Neural cell (in vitro differentiated cells): ENCODE results near the gene PCSK7. TPM values are rescaled to one million over a fixed set of nuclear protein-coding genes. Genes with fewer than 3 reads are reported as not detected.

Source experiments
- H2AFZ ChIP-seq: fragments of 200-600, 300-800 bp; sonication (generic), shearing (Covaris generic); 2 replicates; pipeline ENCODE4 v1.6.0; 2014; ENCODE audit warnings: low read depth, mild to moderate bottlenecking, antibody characterized with exemption, low read length, moderate library complexity
- H3F3A ChIP-seq: fragments of 200-600 bp; shearing (Covaris generic); 2 replicates; pipeline ENCODE4 v1.6.1; 2016; ENCODE audit warnings: mild to moderate bottlenecking, moderate library complexity, mixed read lengths, antibody characterized with exemption, low read length; ENCODE audit not compliant: insufficient read depth, poor library complexity, severe bottlenecking
- H3K27ac ChIP-seq: fragments of 200-600, 300-800 bp; sonication (generic), shearing (Covaris generic); 2 replicates; pipeline ENCODE4 v1.5.1; 2014; ENCODE audit warnings: mild to moderate bottlenecking, low read length, moderate library complexity
- H3K27me3 ChIP-seq: fragments of 300-800, 200-600 bp; sonication (generic), shearing (Covaris generic); 2 replicates; pipeline ENCODE4 v1.6.0; 2014; ENCODE audit warnings: mild to moderate bottlenecking, low read depth, low read length, moderate library complexity; ENCODE audit not compliant: insufficient read depth
- H3K36me3 ChIP-seq: fragments of 300-800, 200-600 bp; sonication (generic), shearing (Covaris generic); 2 replicates; pipeline ENCODE4 v1.5.1; 2014; ENCODE audit warnings: mild to moderate bottlenecking, antibody characterized with exemption, low read length, moderate library complexity; ENCODE audit not compliant: insufficient read depth
- H3K4me2 ChIP-seq: fragments of 300-800, 200-600 bp; sonication (generic), shearing (Covaris generic); 2 replicates; pipeline ENCODE4 v1.6.0; 2014; ENCODE audit warnings: mild to moderate bottlenecking, low read length
- H3K4me3 ChIP-seq: fragments of 300-800, 200-600 bp; sonication (generic), shearing (Covaris generic); 2 replicates; pipeline ENCODE4 v1.5.1; 2014; ENCODE audit warnings: mild to moderate bottlenecking, low read length, moderate library complexity
- H3K79me2 ChIP-seq: fragments of 200-600 bp; shearing (Covaris generic); replicated peaks from 2 replicates; pipeline ENCODE4 v1.6.0; 2014; ENCODE audit warnings: mild to moderate bottlenecking, low read length, moderate library complexity; ENCODE audit not compliant: insufficient read depth
- H3K9ac ChIP-seq: fragments of 300-800, 200-600 bp; sonication (generic), shearing (Covaris generic); 2 replicates; pipeline ENCODE4 v1.6.1; 2016; ENCODE audit warnings: mild to moderate bottlenecking, low read length, mixed read lengths
- H3K9me2 ChIP-seq: fragments of 200-600 bp; shearing (Covaris generic); 2 replicates; pipeline ENCODE4 v1.6.1; 2016; ENCODE audit warnings: mild to moderate bottlenecking, low read length, mixed read lengths; ENCODE audit not compliant: insufficient read depth
- H3K9me3 ChIP-seq: fragments of 200-600, 300-800 bp; sonication (generic), shearing (Covaris generic); 2 replicates; pipeline ENCODE4 v1.6.1; 2016; ENCODE audit warnings: mild to moderate bottlenecking, mixed run types, low read length, moderate library complexity, mixed read lengths
- H4K20me1 ChIP-seq: fragments of 200-600 bp; shearing (Covaris generic); 2 replicates; pipeline ENCODE4 v1.6.1; 2016; ENCODE audit warnings: mild to moderate bottlenecking, mixed run types; ENCODE audit not compliant: insufficient read depth
- CTCF ChIP-seq: fragments of 450-650 bp; IDR thresholded peaks from 2 replicates; pipeline ENCODE4 v1.5.1; 2014; ENCODE audit warnings: antibody characterized with exemption, mild to moderate bottlenecking, moderate library complexity; ENCODE audit not compliant: poor library complexity, severe bottlenecking
- EP300 ChIP-seq: fragments of 450-650 bp; conservative IDR thresholded peaks from 2 replicates; pipeline ENCODE4 v1.6.1; 2014; ENCODE audit warnings: antibody characterized with exemption, mild to moderate bottlenecking, moderate library complexity; ENCODE audit not compliant: poor library complexity, severe bottlenecking
- EZH2 ChIP-seq: fragments of 200-600, 300-800 bp; shearing (Covaris generic), sonication (generic); IDR thresholded peaks from 2 replicates; pipeline ENCODE4 v1.6.1; 2014; ENCODE audit warnings: antibody characterized with exemption, low read length, borderline replicate concordance, mild to moderate bottlenecking; ENCODE audit not compliant: insufficient read depth, poor library complexity, severe bottlenecking
- MXI1 ChIP-seq: fragments of 450-650 bp; conservative IDR thresholded peaks from 2 replicates; pipeline ENCODE4 v1.6.1; 2014; ENCODE audit warnings: antibody characterized with exemption, mild to moderate bottlenecking; ENCODE audit not compliant: poor library complexity, severe bottlenecking
- POLR2AphosphoS5 ChIP-seq: IDR thresholded peaks from 2 replicates; pipeline ENCODE4 v1.6.1; 2012
- RAD21 ChIP-seq: fragments of 450-650 bp; conservative IDR thresholded peaks from 2 replicates; pipeline ENCODE4 v1.6.1; 2014; ENCODE audit warnings: antibody characterized with exemption, mild to moderate bottlenecking, moderate library complexity
- REST ChIP-seq: IDR thresholded peaks from 2 replicates; pipeline ENCODE4 v1.6.1; 2012; ENCODE audit warnings: borderline replicate concordance
- SMC3 ChIP-seq: fragments of 450-650 bp; conservative IDR thresholded peaks from 2 replicates; pipeline ENCODE4 v1.6.1; 2014; ENCODE audit warnings: antibody characterized with exemption, mild to moderate bottlenecking, moderate library complexity; ENCODE audit not compliant: poor library complexity
- TAF1 ChIP-seq: IDR thresholded peaks from 2 replicates; pipeline ENCODE4 v1.6.1; 2012; ENCODE audit warnings: low read depth
- polyA plus RNA-seq: library from polyadenylated mRNA; depleted of rRNA; stranded (reverse); fragments of >200 nt; gene quantifications from 2 replicates; pipeline ENCODE4 v1.2.3, GENCODE V29; 2014

Gene PCSK7
- polyA plus RNA-seq, 1 donor from 2014 or later = 44.4 TPM

GRCh38 chr11:117214404-117215110 is 17.3 kb downstream of the PCSK7 start:
- Histone ChIP-seq H3K4me2 (no peak overlapping the region), H2AFZ (no peak overlapping the region), H3F3A (no peaks in the 10 kb centered on the region), H3K9me3 (no peaks in the 10 kb centered on the region), H3K79me2 (no peaks in the 10 kb centered on the region), H4K20me1 (no peaks in the 10 kb centered on the region), H3K9me2 (no peaks in the 10 kb centered on the region), H3K36me3 (no peaks in the 10 kb centered on the region), H3K9ac (no peak overlapping the region), H3K27me3 (no peaks in the 10 kb centered on the region), H3K4me3 (no peak overlapping the region), H3K27ac (no peak overlapping the region)
- TF ChIP-seq RAD21 = no peak
- TF ChIP-seq EZH2 = no peak
- TF ChIP-seq TAF1 = no peak
- TF ChIP-seq POLR2AphosphoS5 = no peak
- TF ChIP-seq REST = no peak
- TF ChIP-seq EP300 = no peak
- TF ChIP-seq SMC3 = no peak
- no peak for TF ChIP-seq MXI1
- TF ChIP-seq CTCF = no peak

GRCh38 chr11:117212697-117213355 is 19.0 kb downstream of the PCSK7 start:
- Histone ChIP-seq H2AFZ (no peak overlapping the region), H3K27ac (no peak overlapping the region), H3K9ac (no peak overlapping the region), H3F3A (no peaks in the 10 kb centered on the region), H3K27me3 (no peaks in the 10 kb centered on the region), H3K36me3 (no peaks in the 10 kb centered on the region), H3K9me3 (no peaks in the 10 kb centered on the region), H3K4me2 (no peak overlapping the region), H4K20me1 (no peaks in the 10 kb centered on the region), H3K9me2 (no peaks in the 10 kb centered on the region), H3K4me3 (no peak overlapping the region), H3K79me2 (no peaks in the 10 kb centered on the region)
- no peak for TF ChIP-seq EP300
